ENCODE measurements around the gene ABCC4.

The ABCC4 gene

GRCh38 chr13:95112883-95113282, 188.4 kb downstream of the ABCC4 start:
- no peak overlapping the region for H3K27ac ChIP-seq
- TF ChIP-seq, protein P1, sequence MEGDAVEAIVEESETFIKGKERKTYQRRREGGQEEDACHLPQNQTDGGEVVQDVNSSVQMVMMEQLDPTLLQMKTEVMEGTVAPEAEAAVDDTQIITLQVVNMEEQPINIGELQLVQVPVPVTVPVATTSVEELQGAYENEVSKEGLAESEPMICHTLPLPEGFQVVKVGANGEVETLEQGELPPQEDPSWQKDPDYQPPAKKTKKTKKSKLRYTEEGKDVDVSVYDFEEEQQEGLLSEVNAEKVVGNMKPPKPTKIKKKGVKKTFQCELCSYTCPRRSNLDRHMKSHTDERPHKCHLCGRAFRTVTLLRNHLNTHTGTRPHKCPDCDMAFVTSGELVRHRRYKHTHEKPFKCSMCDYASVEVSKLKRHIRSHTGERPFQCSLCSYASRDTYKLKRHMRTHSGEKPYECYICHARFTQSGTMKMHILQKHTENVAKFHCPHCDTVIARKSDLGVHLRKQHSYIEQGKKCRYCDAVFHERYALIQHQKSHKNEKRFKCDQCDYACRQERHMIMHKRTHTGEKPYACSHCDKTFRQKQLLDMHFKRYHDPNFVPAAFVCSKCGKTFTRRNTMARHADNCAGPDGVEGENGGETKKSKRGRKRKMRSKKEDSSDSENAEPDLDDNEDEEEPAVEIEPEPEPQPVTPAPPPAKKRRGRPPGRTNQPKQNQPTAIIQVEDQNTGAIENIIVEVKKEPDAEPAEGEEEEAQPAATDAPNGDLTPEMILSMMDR (conservative IDR thresholded peaks at IDR 0.05): no peak
- no peak for TF ChIP-seq ZFX (IDR thresholded peaks at IDR 0.05)

- peak overlapping the region; percentile 51 for H3K27ac ChIP-seq
- TF ChIP-seq, protein P1 (conservative IDR thresholded peaks at IDR 0.05): no peak
- TF ChIP-seq ZFX (IDR thresholded peaks at IDR 0.05): no peak
Measured at GRCh38 chr13:95111608-95112007, 189.6 kb downstream of the ABCC4 start.

GRCh38 chr13:95106562-95106961, 194.7 kb downstream of the ABCC4 start:
- TF ChIP-seq, protein P1 (conservative IDR thresholded peaks at IDR 0.05): no peak
- TF ChIP-seq ZFX (IDR thresholded peaks at IDR 0.05): no peak
- H3K27ac ChIP-seq: no peak overlapping the region

GRCh38 chr13:95100525-95101433, 200.5 kb downstream of the ABCC4 start:
- H3K27ac ChIP-seq: peak overlapping the region; percentile 72; the same call in 1 of the 2 replicates

DNA sequence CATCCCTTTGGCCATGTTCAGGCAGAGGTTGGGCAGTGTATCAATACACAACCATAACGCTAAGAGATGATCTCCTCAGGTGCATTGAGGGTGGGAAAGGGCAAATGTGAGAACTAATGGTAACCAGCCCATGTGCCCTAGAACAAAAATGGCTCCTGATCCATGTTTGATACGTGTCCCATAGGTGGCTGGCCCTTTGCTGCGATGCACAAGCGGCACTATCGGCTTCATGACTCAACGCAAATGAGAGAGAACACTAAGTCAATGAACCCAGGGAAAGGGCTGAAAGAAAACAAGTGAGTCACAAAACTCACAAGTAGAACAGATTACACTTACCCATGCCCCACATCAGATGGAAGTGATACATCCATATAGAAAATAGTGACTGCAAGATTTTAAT, 201.7 kb downstream of the ABCC4 start:
- H3K27ac ChIP-seq: 0 out of 2 replicates have a peak overlapping the region, but pooled peaks have one; percentile 31
- TF ChIP-seq ZFX (IDR thresholded peaks at IDR 0.05): no peak
- TF ChIP-seq, protein P1 (conservative IDR thresholded peaks at IDR 0.05): no peak

More at GRCh38 chr13:95100525-95101433, 200.5 kb downstream of the ABCC4 start:
- TF ChIP-seq, protein P1 (conservative IDR thresholded peaks at IDR 0.05): no peak

DNA sequence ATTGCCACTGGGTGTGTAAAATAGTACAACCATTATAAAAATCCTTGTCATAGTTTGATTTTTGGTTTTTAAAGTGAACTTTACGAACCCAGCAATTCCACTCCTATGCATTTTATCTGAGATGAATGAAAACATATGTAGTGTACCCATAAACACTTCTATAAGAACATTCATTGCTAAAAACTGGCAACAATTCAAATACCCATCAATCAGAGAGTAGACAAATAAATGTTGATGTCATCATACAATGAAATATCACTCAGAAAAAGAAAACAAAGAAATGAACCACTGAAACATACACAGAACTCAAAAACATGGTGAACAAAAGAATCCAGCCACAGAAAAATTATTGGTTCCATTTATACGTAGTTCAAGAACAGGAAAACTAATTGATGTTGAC, 202.3 kb downstream of the ABCC4 start:
- no peak overlapping the region for H3K27ac ChIP-seq
- TF ChIP-seq, protein P1 (conservative IDR thresholded peaks at IDR 0.05): no peak
- TF ChIP-seq ZFX (IDR thresholded peaks at IDR 0.05): no peak

GRCh38 chr13:95091755-95092154, 209.5 kb downstream of the ABCC4 start:
- no peak for TF ChIP-seq ZFX (IDR thresholded peaks at IDR 0.05)
- TF ChIP-seq, protein P1 (conservative IDR thresholded peaks at IDR 0.05): no peak
- H3K27ac ChIP-seq: no peak overlapping the region
